NCI-H1694 (cell line): ENCODE data around the gene DMRTC1B.
"Not testable (repeated sequence)": the region's sequence is repeated elsewhere in the genome, so short reads cannot be mapped to it uniquely, and the experiment has no call there.

Experiments used
- DNase-seq: peaks from one replicate; lab custom pipeline; 2025; lab: John Stamatoyannopoulos, UW

DMRTC1B gene

DNA sequence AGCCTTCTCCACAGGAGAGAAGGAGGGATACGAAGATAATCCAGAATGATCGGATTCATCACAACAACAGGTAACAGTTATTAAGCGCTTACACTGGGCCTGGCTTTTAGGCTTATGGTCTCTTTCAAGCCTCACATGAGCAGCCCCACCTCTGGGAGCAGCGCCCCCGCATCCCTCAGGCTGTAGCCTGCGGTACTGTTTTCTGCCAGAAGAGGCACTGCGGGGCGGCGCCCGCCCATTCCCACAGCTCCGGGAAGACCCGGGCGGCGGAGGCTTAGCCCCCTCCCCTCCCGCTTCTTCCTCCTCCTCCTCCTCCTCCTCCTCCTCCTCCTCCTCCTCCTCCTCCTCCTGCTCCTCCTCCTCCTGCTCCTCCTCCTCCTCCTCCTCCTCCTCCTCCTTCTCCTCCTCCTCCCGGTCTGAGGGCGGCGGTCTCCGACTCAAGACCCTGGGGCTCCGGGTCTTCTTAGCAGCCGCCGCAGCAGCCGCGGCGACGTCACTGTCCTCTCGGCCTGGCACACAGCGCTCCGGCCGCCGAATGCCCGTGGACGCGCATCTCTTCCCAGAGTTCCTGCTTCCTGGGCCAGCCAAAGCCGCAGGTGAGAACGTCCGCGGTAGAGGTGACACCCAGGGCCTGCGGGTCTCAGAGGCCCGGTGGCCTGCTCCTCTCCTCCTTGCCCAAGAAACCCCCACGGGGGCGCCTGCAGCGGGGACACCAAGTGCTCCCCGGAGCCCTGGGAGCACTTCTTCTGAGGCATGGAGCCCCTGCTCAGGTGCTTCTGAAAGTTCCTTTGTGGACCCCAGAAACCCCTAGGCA, at the start of gene DMRTC1B:
TSS of gene DMRTC1B (plus strand) at position 238 of the 814 bp plus-strand sequence. CDS start 68,246 bp downstream, outside the sequence.
- not testable (repeated sequence) for DNase-seq

GRCh38 chrX:72727846-72728245, 48.8 kb upstream of the DMRTC1B start:
- no peak for DNase-seq

GRCh38 chrX:72733636-72734035, 43.1 kb upstream of the DMRTC1B start:
- DNase-seq, result not testable (repeated sequence)

DNA sequence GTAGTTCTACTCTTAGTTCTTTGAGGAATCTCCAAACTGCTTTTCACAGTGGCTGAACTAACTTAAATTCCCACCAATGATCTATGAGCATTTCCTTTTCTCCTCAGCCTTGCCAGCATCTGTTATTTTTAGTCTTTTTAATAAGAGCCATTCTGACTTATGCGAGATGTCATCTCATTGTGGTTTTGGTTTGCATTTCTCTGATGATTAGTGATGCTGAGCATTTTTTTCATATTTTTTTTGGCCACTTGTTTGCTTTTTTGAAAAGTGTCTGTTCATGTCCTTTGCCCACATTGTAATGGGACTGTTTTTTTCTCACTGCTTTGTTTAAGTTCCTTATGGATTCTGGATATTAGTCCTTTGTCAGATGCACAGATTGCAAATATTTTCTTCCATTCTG, 41.1 kb upstream of the DMRTC1B start:
- DNase-seq, result no peak

GRCh38 chrX:72745546-72745945, 31.1 kb upstream of the DMRTC1B start:
- not testable (repeated sequence) for DNase-seq

- not testable (repeated sequence) for DNase-seq
Observed at GRCh38 chrX:72748545-72748944, 28.1 kb upstream of the DMRTC1B start.

- DNase-seq, result not testable (repeated sequence)
Observed at GRCh38 chrX:72760454-72760853, 16.2 kb upstream of the DMRTC1B start.

- not testable (repeated sequence) for DNase-seq
Observed at GRCh38 chrX:72777467-72777790, 739 bp downstream of the DMRTC1B start.

GRCh38 chrX:72778146-72778545, 1.5 kb downstream of the DMRTC1B start:
- not testable (repeated sequence) for DNase-seq

- not testable (repeated sequence) for DNase-seq
Observed at GRCh38 chrX:72782560-72782959, 5.9 kb downstream of the DMRTC1B start, which contains the start of gene FAM236B. Gene FAM236B (minus strand): TSS chrX:72782660. CDS start chrX:72782560, 100 bp downstream.

DNA sequence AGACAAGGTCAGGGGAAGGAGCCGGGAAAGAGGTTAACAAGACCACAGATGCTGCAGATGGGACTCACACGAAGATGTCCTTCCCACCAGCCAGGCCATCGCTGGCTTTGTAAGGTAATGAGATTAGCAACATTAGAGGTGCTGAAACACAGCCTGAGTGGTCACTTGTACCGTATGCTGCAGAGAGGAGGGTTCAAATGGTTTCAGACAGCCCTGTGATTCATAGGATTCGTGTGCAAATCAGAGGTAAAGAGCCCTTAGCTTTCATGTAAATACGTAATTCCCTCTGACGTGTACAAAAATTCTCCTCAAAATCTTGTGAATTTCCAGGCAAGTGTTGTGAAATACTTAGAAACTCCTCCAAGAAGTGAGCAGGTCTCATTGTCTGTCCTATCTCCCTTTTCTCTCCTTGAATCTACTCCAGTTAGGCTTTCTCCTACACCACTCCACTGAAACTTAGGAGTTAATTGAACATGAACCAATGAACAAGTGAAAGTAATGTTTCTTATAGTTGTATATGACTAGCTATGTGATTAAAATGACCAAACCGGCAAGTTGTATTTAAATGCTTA, 6.8 kb downstream of the DMRTC1B start:
- DNase-seq, result not testable (repeated sequence)

- DNase-seq, result not testable (repeated sequence)
Observed at GRCh38 chrX:72783964-72784363, 7.3 kb downstream of the DMRTC1B start.

GRCh38 chrX:72788142-72788541, 11.5 kb downstream of the DMRTC1B start:
- not testable (repeated sequence) for DNase-seq

- not testable (repeated sequence) for DNase-seq
Observed at GRCh38 chrX:72790390-72790789, 13.7 kb downstream of the DMRTC1B start.

GRCh38 chrX:72808110-72808509, 31.4 kb downstream of the DMRTC1B start, which contains the start of gene FAM236D:
Gene FAM236D (minus strand): TSS chrX:72808210. CDS start chrX:72808110, 100 bp downstream.
- DNase-seq, result not testable (repeated sequence)

DNA sequence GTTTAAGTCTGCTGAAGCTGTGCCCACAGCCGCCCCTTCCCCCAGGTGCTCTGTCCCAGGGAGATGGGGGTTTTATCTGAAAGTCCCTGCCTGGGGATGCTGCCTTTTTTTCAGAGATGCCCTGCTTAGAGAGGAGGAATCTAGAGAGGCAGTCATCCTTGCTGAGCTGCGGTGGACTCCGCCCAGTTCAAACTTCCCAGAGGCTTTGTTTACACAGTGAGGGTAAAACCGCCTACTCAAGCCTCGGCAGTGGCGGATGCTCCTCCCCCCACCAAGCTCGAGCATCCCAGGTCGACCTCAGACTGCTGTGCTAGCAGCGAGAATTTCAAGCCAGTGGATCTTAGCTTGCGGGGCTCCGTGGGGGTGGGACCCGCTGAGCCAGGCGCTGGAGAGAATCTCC, 54.0 kb downstream of the DMRTC1B start:
- not testable (repeated sequence) for DNase-seq

- not testable (repeated sequence) for DNase-seq
Observed at GRCh38 chrX:72837532-72837931, 60.8 kb downstream of the DMRTC1B start.

DNA sequence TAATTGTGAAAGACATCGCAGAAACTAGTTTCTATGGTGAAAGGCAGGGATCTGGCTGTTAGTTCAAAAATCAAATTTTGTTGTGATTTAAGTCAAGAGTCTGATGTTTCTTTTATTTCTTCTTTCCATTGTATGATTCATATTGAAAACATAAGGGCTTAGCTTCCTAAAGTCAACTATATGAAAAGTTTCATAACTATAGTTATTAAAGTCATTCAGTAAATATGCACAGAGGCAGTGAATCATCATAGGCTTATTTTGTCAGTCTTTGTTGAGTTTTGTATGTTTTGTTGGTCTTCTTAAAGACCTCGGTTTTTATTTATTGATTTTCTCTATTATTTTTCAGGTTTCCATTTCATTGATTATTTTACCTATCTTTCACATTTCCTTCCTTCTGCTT, 106.2 kb downstream of the DMRTC1B start:
- not testable (repeated sequence) for DNase-seq

- not testable (repeated sequence) for DNase-seq
Observed at GRCh38 chrX:72889740-72890139, 113.0 kb downstream of the DMRTC1B start.
